SKM-1 treated with dmso at 0.1 percent for 144 hours (cell line): ENCODE measurements around the gene LASP1NB.
A peak's percentile ranks its signal among the peaks of the same experiment; 100 is the strongest.
"Not testable (repeated sequence)": the region's sequence is repeated elsewhere in the genome, so short reads cannot be mapped to it uniquely, and the experiment has no call there.

ENCODE experiments used
- DNase-seq: peaks from one replicate; lab custom pipeline; 2025; ENCODE audit not compliant: unreplicated experiment; lab: John Stamatoyannopoulos, UW

LASP1NB gene

DNA sequence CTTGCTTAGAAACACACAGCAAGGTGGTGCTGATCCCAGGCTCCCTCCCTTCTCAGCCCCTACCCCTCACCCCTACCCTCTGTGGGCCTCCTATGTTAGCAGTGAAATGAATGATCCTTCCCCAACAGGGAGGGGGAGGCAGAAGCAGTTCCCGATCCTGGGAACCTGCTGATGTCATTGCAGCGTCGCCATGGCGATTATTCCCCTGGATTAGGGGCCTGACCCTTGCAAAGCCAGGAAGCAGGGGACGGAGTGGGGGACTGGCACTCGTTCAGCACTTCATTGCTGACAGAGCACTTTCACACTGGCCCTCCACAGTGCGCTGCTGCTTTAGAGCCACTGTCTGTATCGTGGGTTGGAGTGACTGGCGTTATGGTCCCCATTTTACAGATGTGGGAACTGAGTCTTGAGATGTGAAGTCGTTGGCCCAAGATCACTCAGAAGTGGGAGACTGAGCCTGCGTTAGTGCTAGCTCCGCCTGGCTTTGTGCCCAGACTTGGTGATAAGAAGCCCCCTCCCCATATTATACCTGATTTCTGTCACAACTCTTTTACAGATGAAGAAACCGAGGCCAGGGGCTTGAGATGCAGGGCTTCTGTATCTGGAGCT, 29.0 kb upstream of the LASP1NB start:
- DNase-seq: no peak

DNA sequence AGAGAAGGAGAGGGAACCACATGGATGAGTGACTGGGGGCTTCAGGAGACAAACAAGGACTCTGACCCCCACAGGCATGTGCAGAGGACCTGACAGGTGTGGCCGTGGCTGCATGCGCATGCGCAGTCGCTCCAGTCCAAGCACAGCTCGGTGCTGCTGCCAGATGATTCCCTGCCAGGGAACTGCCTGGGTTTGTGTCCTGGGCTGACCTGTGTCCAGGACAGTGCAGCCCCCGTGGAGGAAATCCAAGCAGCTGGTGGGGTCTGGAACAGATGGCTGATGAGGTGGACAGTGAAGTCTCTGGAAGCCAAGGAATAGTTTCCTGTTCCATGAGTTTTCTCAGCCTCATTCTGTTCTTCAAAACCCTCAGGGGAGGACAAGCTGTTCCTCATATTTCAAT, 28.2 kb upstream of the LASP1NB start:
- DNase-seq: no peak

DNA sequence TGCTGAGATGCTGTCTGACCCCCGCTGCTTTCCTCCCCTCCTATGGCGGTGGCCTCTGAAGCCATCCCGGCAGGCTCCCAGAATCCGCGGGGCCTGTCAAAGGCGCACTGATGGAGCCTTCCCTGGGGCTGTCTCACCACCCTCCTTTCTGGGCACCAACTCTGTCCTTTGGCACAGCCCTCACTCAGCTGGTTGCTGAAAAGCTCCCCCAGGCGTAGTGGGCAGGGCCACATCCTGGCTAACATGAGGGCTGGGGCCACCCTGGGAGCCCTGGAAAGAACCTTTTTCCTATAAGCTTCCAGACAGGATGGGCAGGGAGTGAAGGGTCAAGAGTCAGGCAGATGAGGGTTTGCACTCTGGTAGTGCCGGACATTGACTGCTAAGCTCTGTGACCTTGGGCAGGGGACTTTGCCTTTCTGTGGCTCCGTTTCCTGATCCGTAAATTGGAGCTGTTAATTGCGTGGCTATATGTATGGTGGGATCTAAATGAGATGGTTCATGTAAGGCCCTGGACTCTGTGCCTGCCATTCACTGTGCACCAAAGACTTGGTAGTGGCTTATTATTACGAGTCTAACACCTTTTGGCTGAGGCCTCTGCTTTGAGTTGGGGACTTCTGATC, 27.6 kb upstream of the LASP1NB start:
- no peak for DNase-seq

DNA sequence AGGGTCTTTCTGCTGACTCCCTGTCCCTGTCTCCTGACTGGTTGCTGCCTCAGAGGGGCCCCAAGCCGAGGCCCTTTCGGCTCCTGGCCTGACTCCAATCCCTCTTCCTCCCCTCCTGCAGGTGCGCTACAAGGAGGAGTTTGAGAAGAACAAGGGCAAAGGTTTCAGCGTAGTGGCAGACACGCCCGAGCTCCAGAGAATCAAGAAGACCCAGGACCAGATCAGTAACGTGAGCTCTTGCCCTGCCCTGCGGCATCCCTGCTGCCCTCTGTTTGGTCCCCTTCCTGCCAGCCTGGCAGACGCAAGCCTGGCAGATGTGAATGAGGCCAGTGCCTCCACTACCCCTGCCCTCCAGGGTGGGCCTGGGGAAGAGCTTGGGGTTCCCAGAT, 27.1 kb upstream of the LASP1NB start:
- no peak for DNase-seq

DNA sequence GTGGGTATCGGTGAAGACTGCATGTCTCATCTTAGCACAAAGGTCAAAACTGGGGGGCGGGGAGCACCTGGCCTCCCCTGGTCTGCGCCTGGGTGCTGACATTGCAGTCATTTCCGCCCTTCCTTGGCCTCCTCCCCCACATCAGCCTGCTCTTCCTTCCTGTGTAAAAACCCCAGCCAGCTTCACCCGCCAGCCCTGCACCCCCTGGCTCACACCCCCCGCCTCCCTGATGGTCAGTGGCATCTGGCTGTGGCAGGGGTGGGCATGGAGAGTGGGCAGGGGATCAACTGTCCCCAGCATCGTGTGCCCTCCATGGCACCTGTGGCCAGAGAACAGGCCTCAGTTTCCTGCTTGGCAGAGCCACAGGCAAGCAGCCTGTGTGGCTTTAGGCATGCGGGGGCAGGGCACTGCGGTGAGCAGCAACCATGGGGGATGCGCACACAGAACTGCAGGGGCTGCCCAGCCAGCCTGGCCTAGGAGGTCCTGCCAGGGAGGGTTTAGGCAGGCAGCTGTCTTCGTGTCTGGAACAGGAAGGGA, 26.5 kb upstream of the LASP1NB start:
- peak; percentile 78 for DNase-seq

DNA sequence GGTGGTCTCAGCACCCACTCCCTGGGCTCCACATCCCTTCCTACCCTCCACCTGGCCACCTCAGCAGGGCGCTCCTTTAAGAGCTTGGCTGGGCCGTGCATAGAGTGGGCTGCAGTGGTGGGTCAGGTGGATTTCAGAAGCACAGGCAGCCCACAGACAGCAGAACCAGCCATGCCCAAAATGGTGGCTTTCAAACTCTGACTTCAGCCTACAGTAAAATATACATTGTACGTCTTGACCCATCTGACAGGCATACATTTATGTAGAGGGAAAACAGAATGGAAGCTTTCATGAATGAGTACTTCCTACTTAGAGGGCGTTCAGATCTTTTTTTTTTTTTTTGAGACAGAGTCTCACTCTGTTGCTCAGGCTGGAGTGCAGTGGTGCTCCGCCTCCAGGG, 26.0 kb upstream of the LASP1NB start:
- DNase-seq: no peak

DNA sequence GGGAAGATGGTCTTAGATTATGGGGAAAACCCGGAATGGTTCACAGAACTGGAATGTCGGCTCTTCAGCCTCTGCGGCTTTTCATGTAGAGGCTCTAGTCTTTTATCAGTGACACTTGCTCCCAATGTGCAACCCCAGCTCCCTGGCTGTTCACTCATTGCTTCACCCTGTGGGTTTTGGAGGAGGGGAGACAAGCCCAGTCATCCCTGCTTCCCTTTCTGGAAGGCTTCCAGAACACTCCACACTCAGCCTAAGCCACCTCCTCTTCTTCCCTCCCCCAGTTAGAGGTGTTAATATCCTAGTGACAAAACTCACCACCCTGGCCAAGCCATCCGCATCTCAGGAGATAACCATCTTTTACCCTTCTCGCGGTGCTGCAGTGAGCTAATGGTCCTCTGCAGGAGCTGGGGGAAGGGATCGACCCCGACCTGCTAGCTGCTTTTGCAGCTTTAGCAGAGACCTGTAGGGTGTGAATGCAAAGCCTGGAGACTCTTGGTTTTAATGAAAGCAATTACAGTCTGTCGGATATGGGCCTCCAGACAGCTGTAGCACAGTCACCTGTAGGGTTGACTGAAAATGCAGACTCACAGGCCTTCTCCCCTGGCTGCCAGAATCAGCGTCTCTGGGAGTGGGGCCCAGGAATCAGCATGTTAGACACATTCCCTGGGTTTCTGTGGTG, 24.3 kb upstream of the LASP1NB start:
- peak; percentile 96 for DNase-seq

DNA sequence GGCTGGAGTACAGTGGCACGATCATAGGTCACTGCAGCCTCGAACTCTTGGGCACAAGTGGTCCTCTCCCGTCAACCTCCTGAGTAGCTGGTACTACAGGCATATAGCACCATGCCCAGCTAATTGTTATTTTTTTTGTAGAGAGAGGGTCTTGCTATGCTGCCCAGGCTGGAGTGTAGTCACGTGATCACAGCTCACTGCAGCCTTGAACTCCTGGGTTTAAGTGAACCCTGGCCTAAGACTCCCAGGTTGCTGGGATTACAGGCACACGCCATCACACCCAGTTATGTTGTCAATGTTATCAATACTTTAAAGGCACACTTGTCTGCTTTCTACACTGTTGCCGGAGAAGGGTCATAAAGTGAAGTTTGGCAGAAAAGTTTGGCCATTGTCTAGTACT, 22.0 kb upstream of the LASP1NB start:
- no peak for DNase-seq

DNA sequence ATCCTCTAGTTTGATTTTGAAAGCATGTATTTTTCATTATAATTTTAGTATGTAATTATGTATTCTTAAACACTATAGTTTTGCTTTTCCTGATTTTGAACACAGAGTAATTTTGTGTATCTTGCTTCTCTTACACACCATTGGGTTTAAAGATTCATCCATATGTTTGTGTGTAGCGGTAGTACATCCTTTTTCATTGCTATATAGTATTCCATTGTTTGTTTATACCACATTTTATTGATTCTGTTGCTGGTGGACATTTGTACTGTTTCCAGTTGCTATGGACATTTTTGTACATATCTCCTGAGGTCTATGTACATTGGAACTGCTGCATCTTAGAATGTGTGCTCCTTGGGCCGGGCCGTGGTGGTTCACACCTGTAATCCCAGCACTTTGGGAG, 20.5 kb upstream of the LASP1NB start:
- no peak for DNase-seq

DNA sequence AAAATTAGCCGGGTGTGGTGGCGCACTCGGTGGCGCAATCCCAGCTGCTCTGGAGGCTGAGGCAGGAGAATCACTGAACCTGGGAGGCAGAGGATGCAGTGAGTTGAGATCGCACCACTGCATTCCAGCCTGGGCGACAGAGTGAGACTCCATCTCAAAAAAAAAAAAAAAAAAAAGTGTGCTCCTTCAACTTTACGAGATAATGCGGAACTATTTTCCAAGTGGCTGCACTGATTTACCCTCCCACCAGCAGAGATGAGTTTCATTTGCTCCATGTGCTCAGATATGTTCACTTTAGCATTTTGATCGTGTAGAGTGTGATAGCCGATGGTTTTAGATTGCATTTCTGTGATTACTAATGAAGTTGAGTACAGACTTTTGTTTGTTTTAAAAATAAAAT, 20.0 kb upstream of the LASP1NB start:
- DNase-seq: no peak

DNA sequence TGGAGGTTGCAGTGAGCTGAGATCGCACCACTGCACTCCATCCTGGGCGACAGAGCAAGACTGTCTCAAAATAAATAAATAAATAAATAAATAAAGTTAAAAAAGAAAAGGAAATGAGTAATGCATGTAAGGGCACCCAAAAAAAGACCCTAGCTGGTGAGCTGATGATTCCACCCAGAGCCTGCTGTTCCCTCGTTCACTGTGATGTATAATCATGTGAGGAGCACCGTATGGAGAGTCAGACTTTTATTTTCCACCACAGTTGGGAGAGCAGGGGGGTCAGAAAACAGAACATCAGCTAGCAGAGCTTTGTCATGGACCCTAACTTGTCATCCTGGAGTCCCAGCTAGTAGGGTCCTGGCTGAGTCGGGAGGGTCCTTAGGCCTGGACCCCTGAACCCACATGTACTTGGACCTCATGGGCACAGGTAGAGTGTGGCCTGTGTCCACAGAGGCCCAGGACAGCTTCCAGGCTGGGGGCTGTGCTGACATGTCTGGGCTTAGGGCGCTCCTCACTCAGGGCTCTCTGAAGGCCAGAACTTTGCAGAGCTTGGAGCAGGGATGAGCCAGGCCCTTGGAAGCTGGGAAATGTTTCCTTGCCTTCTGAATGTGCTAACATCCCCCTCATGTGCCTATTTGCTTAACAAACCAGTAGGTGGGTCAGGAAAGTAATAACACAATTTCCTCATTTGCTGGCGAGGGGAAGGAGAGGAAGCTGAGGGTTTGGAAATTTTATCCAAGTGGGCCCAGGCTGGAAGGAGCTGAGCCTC, 18.8 kb upstream of the LASP1NB start:
- DNase-seq: no peak

DNA sequence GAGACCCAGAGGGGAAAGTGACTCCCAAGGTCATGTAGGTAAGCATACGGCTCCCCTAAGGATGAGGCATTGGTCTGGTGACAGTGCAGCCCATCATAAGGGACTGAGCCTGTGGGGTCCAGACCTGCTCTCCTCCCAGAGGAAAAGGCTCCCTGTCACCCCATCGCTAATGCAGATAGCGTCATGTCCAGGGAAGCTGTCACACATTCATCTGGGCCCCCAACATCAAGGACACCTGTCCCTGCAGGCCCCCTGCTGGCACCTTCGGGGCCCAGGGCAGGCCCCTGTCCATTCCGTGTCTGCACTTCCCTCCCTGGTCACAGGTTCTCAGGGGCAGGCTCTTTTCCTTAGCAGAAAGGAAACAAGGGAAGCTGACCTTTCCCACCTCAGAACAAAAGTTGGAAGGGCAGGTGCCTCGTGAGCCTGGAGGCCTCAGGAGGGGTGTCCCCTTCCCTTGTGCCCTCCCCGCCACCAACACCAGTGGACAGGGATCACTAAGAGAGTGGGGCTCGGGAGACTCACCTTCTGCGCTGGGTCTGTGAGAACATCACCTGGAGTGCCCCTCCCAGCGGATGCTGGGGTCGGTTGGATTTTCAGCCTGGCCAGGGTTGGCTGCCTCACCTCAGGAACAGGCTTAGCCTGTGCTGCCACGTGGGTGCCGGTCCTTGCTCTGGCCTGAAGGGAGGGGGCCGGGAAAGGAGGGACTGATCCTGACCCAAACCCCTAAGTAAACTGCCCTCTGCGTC, 17.3 kb upstream of the LASP1NB start:
- no peak for DNase-seq

DNA sequence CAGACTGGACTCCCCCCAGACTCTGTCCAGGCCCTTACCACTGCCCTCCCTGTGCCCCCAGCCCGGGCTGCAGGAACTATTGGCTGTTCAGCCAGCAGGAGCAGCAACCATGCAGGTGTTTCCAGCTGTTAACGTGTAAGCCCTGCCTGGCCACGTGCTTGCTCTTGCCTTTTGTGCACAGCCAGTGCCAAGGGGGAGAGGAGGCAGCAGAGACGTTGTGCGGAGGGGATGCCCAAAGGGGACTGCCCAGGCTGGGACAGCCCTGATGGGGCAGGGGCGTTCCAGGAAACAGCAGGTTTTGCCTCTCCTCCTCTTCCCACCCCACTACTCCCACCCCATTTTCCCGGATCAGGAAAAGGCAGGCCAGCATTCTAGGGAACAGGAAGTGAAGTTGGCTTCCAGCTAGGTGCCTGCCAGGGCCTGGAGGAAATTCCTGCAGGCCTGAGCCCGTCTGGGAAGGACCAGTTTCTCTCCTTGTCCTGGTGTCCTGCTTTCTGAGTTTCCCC, 16.7 kb upstream of the LASP1NB start:
- no peak for DNase-seq

DNA sequence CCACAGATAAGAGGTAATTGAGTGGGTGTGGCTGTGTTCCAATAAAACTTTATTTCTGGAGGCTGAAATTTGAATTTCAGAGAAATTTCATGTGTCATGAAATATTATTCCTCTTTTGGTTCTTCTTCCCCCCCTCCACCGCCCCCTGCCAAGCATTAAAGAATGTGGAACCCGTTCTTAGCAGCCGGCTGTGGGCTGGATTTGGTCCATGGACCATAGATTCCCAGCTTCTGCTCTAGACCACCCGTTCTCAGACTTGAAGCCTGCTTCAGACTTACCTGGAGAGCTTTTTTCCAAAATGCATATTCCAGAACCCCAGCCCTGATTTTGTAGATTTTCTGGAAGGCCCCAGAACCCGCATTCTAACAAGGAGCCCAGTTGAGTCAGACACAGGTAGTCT, 15.1 kb upstream of the LASP1NB start:
- DNase-seq: no peak

DNA sequence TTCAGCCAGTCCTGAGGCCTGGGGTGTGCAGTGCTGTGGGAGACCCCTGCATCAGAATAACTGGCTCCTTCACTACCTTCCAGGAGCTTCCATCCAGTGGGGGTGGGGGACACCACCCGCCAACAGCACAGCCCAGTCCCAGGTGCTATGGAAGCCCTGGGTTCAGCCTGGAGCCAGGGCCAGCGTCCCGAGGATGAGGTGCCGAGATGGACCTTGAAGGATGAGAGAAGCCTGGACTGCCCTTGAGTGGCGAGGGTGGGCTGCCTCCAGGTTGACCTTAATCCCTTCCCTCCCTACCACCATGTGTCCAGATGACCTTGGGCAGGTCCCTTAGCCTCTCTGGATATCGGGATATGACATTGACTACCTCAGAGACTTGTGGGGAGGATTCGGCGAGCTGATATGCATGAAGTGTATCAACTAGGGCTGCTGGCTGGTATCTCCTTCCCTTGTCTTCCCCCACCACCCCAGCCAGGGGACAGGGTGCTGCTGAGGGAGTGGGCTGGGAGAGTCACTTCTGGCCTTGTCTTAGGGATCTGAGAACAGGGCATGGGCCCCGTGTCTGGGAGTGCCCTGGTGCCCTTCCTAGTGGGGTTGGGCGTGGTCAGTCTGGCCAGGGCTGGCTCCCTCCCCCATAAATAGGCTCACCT, 14.2 kb upstream of the LASP1NB start:
- no peak for DNase-seq

DNA sequence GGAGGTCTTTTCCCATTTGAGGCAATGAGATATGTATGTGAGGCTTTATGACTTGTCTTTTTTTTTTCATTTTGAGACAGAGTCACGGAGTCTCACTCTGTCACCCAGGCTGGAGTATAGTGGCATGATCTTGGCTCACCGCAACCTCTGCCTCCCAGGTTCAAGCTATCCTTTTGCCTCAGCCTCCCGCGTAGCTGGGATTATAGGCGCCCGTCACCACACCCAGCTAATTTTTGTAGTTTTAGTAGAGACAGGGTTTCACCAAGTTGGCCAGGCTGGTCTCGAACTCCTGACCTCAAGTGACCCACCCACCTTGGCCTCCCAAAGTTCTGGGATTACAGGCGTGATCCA, 13.7 kb upstream of the LASP1NB start:
- DNase-seq: not testable (repeated sequence)

DNA sequence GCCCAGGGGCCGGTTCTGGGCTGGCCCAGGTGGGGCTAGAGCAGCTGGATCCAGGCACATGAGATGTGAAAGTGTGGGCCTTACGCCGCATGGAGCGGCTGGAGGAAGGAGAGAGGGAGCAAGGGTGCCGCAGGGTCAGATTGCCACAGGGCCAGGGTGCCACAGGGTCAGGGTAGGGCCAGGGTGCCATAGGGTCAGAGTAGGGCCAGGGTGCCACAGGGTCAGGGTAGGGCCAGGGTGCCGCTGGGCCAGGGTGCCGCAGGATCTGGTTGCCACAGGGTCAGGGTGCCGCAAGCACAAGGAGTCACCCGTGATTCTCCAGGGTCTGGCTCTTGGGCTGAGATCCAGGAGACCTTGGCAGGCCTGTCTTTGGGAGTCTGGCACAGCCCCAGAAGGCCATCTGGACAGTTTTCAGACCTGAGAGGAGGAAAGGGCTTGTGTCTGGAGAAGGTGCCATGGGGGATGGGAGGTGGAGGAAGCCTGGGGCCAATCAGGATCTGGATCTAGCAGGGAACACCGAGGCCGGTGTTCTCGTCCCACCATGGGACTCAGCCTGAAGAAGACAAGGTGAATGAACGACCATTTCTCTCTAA, 13.1 kb upstream of the LASP1NB start:
- no peak for DNase-seq

DNA sequence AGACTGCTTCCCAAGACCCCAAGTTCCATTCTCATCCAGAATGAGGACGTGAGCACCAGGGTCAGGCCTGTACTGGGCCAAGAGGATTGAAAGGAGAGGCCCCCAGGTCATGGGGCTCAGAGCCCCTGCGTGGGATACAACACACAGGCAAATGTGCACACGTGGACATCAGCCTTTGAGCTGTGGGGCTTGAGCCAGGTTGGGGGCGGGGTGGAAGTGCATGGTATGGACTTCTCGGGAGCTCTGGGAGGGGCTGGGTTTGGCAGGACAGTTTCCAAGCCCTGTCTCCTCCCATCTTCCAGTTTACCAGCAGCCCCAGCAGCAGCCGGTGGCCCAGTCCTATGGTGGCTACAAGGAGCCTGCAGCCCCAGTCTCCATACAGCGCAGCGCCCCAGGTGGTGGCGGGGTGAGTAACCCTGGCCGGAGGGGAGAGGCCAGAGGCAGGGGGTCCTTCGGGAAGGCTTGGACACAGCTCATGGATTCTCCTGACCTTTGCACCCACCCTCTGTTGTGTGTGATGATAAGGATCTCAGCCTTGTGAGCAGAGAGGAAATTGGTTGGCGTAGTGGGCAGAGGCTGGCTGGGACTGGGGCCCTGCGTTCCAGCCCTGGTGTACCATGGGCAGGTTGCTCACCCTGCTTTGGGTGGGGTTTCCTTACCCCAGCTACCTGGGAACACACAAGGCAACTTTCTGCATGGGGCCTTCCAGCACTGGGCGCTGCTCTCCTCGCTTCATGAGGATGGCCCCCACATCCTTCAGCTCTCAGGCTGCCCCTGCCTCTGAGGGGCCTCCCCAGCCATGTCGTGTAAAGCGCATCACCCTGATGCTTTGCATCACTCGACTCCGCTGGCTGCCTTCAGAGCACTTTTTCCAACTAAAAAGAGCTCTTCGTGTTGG, 10.4 kb upstream of the LASP1NB start:
- DNase-seq: no peak

DNA sequence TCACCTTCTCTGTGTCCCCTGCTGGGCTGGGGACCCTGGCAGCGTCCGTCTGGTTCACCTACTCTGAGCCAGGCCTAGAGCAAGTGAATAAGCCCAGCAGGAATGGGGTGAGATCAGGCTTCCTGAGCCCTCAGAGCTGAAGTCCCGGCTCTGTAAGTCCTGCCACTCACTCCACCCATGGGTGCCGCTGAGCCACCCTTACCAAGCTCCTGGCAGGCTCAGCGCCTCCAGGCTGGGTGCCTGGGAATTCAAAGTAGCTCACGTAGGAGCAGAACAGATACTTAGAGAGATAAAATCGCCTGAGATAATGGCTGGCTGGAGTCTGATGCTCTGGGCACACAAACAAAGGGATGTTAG, 9.8 kb upstream of the LASP1NB start:
- no peak for DNase-seq
